Ovary (tissue), 9 donors: ENCODE measurements around the gene OOSP4A. TPM values are rescaled to one million over a fixed set of nuclear protein-coding genes. Genes with fewer than 3 reads are reported as not detected.

ENCODE experiments used
- DNase-seq, 5 donors: peaks; one replicate each; pipeline ENCODE4 v3.0.0-alpha.2; 2019 to 2020
- H3K27ac ChIP-seq, 2 donors: fragments of 200-600 bp; one replicate each; pipeline versions ENCODE4 v1.5.1 to v1.8.0; 2019 to 2022
- H3K27me3 ChIP-seq: fragments of 200-600 bp; one replicate; pipeline ENCODE4 v1.8.0; 2022
- H3K36me3 ChIP-seq: fragments of 200-600 bp; sonication (generic); one replicate; pipeline ENCODE4 v1.5.1; 2019
- H3K4me1 ChIP-seq: one replicate; pipeline ENCODE4 v1.8.1; 2013; ENCODE audit warnings: mild to moderate bottlenecking, moderate library complexity; ENCODE audit not compliant: insufficient read depth
- H3K4me3 ChIP-seq: fragments of 200-600 bp; sonication (generic); one replicate; pipeline ENCODE4 v1.5.1; 2017
- H3K9me3 ChIP-seq, 2 donors: fragments of 200-600 bp in 1 of 2; sonication (generic) in 1 of 2; one replicate each; pipeline versions ENCODE4 v1.5.1 to v1.8.1; 2013 to 2019; ENCODE audit warnings: mild to moderate bottlenecking in 1 of 2, moderate library complexity in 1 of 2
- CTCF ChIP-seq, 3 donors: fragments of 450-650 bp in 2 of 3; fragments of 200-600 bp in 1 of 3; IDR thresholded peaks; one replicate each; pipeline versions ENCODE4 v1.5.1 to v1.8.0; 2016 to 2022; ENCODE audit warnings: antibody characterized with exemption in 3 of 3, mild to moderate bottlenecking in 1 of 3
- EP300 ChIP-seq: sonication (generic); formaldehyde crosslinking; IDR thresholded peaks from one replicate; pipeline ENCODE4 v1.6.1; 2017; ENCODE audit warnings: antibody characterized with exemption
- POLR2A ChIP-seq: fragments of 450-650 bp; IDR thresholded peaks from one replicate; pipeline ENCODE4 v1.6.1; 2017; ENCODE audit warnings: antibody characterized with exemption, mild to moderate bottlenecking, moderate library complexity
- WGBS, 3 donors: extraction: QIAGEN DNeasy Blood & Tissue Kit in 1 of 3; methylation state at CpG; one replicate each; pipeline versions ENCODE4 v1.1.5 to v1.1.7; 2013 to 2017; 5-methylcytosine and 5-hydroxymethylcytosine counted together
- intact Hi-C, 4 donors: fragments of 100-400 bp; cut with DNase I; formaldehyde crosslinking; loops; one replicate each; pipeline versions ENCODE4 v1.11.0 to v1.15.1; 2022 to 2023
- polyA plus RNA-seq, 2 donors: library from polyadenylated mRNA; stranded (reverse); fragments of 200-250 nt in 1 of 2; fragments of 350-450 nt in 1 of 2; fragmentation: Illumina TruSeq in 1 of 2; extraction: RNeasy Lipid Tissue Mini Kit (QIAGEN cat#74804) in 1 of 2; gene quantifications; one replicate each; pipeline ENCODE4 v1.2.3, GENCODE V29; 2013 to 2014
- total RNA-seq, 7 donors: library from RNA; depleted of rRNA in 2 of 7; stranded (reverse); fragments of >200 nt in 2 of 7; fragmentation: NEBNext Ultra II Directional in 3 of 7; extraction: Animal tissue kit (Norgen Biotek cat#: 25700) in 3 of 7; gene quantifications; one replicate each; pipeline versions ENCODE4 v1.1.0 to v1.2.4, GENCODE V29; 2016 to 2023
- donor health status: DM: no; HTN: no; CAD: no; lungs with moderate emphysema.
- donor health status: DM: no; HTN: no; CAD: no.
- donor health status: Bipolar disorder and iron deficiency.
- donor health status: DM: yes; HTN: yes; CAD: no.
- donor health status: DM: no; HTN: no; CAD: no.
- donor health status: DM: yes; HTN: yes; CAD: no.

The OOSP4A gene
- total and polyA plus RNA-seq, 9 donors = 0.29 TPM; not detected in 8

- intact Hi-C loops = no loop called here
- WGBS, 3 donors = 55 to 74% (median 68%) methylated on average over 1 of the region's 1 CpG
- no peaks in the 10 kb centered on the region for H3K36me3 ChIP-seq
- no peak overlapping the region for H3K27ac ChIP-seq
- H3K4me1 ChIP-seq = no peaks in the 10 kb centered on the region
- H3K9me3 ChIP-seq = no peaks in the 10 kb centered on the region
- TF ChIP-seq CTCF (IDR thresholded peaks at IDR 0.05) (no peak), POLR2A (no peak), EP300 (no peak)
- no peak overlapping the region for H3K4me3 ChIP-seq
- DNase-seq = no peak
- no peaks in the 10 kb centered on the region for H3K27me3 ChIP-seq
These were observed 26.6 kb downstream of the OOSP4A start for GRCh38 chr11:59990421-59990820.

DNA sequence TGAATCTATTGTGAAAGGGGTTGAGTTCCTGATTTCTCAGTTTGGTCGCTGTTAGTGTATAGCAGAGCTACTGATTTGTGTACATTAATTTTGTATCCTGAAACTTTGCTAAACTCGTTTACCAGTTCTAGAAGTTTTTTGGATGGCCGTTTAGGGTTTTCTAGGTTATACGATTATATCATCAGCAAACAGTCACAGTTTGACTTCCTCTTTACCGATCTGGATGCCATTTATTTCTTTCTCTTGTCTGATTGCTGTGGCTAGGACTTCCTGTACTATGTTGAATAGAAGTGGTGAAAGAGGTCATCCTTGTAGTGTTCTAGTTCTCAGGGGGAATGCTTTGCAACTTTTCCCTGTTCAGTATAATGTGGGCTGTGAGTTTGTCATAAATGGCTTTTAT is 28.6 kb downstream of the OOSP4A start:
- no peak for DNase-seq
- H3K4me1 ChIP-seq = no peaks in the 10 kb centered on the region
- no peaks in the 10 kb centered on the region for H3K36me3 ChIP-seq
- TF ChIP-seq POLR2A = no peak
- TF ChIP-seq EP300 = no peak
- no peak for TF ChIP-seq CTCF (IDR thresholded peaks at IDR 0.05)
- H3K4me3 ChIP-seq = no peak overlapping the region
- no peaks in the 10 kb centered on the region for H3K9me3 ChIP-seq
- no peaks in the 10 kb centered on the region for H3K27me3 ChIP-seq
- 77 to 85% (median 81%) methylated on average over 5 of the region's 5 CpGs for WGBS, 3 donors
- intact Hi-C loops = no loop called here
- H3K27ac ChIP-seq = no peak overlapping the region

- H3K4me3 ChIP-seq = no peak overlapping the region
- WGBS, 3 donors = 69 to 85% (median 80%) methylated on average over 2 of the region's 2 CpGs
- no peaks in the 10 kb centered on the region for H3K27me3 ChIP-seq
- intact Hi-C loops = no loop called here
- DNase-seq = no peak
- no peak for TF ChIP-seq EP300
- no peak for TF ChIP-seq CTCF (IDR thresholded peaks at IDR 0.05)
- no peak for TF ChIP-seq POLR2A
- H3K9me3 ChIP-seq = no peaks in the 10 kb centered on the region
- no peak overlapping the region for H3K27ac ChIP-seq
- no peaks in the 10 kb centered on the region for H3K4me1 ChIP-seq
- H3K36me3 ChIP-seq = no peaks in the 10 kb centered on the region
These were observed 34.0 kb downstream of the OOSP4A start for GRCh38 chr11:59997800-59998199.

- no peak for DNase-seq
- Histone ChIP-seq H3K4me1 (no peaks in the 10 kb centered on the region), H3K27ac (no peak overlapping the region), H3K9me3 (no peaks in the 10 kb centered on the region), H3K36me3 (no peaks in the 10 kb centered on the region), H3K4me3 (no peak overlapping the region), H3K27me3 (no peaks in the 10 kb centered on the region)
- intact Hi-C loops = no loop called here
- TF ChIP-seq POLR2A = no peak
- TF ChIP-seq EP300 = no peak
- TF ChIP-seq CTCF (IDR thresholded peaks at IDR 0.05) = no peak
- 60 to 68% (median 66%) methylated on average over 4 of the region's 4 CpGs for WGBS, 3 donors
These were observed 35.9 kb downstream of the OOSP4A start for GRCh38 chr11:59999691-60000090.

DNA sequence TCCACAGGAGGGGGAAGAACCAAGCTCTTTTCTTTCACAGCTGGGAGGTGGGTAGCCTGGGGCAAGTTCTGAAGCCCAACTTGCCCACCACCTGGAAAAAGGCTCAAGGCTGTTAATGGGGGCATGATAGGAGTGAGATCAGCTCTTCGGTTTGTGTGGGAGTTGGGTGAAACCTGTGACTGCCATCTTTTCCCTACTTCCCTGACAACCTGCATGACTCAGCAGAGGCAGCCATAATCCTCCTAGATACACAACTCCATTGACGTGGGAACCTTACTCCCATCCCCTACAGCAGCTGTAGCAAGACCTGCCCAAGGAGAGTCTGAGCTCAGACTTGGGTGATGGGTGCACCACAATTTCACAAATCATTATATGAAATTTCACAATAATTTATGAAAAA is 39.9 kb downstream of the OOSP4A start:
- H3K4me3 ChIP-seq = no peak overlapping the region

More for the DNA sequence above, 39.9 kb downstream of the OOSP4A start:
- intact Hi-C loops = no loop called here
- H3K4me1 ChIP-seq = no peaks in the 10 kb centered on the region
- 71 to 84% (median 74%) methylated on average over 2 of the region's 2 CpGs for WGBS, 3 donors
- no peaks in the 10 kb centered on the region for H3K9me3 ChIP-seq
- DNase-seq = no peak
- no peak for TF ChIP-seq CTCF (IDR thresholded peaks at IDR 0.05)
- TF ChIP-seq POLR2A = no peak
- no peak for TF ChIP-seq EP300
- H3K27me3 ChIP-seq = no peaks in the 10 kb centered on the region
- H3K27ac ChIP-seq = no peak overlapping the region
- H3K36me3 ChIP-seq = no peaks in the 10 kb centered on the region
